Measurements from ENCODE around the gene C11orf98. TPM values are rescaled to one million over a fixed set of nuclear protein-coding genes. Genes with fewer than 3 reads are reported as not detected.

C11orf98 gene
- total RNA-seq, 1 experiment from 2014 or later = 139 TPM

- H3K4me3 Mint-ChIP-seq = peak overlapping the region; percentile 84 to 91
- Histone ChIP-seq H4K20me1 (ENCODE audit: control insufficient read depth, insufficient read depth, insufficient read length) (no peaks in the 10 kb centered on the region), H3K9ac (ENCODE audit: extremely low read depth, insufficient read length, low read length) (peak overlapping the region; percentile 89), H4K5ac (ENCODE audit: insufficient read length, low read depth, low read length) (peak overlapping the region; percentile 97), H3K4me2 (ENCODE audit: insufficient read depth, insufficient read length, low read length) (peak overlapping the region; percentile 99), H3K4ac (ENCODE audit: low read depth, low read length) (no peak overlapping the region), H2AK5ac (ENCODE audit: insufficient read length, low read length) (no peak overlapping the region), H3K4me1 (ENCODE audit: insufficient read depth, low read length) (peaks cover 2% of the 10 kb centered on the region; the same call in 1 of the 2 replicates), H2BK120ac (ENCODE audit: low read depth, low read length, poor library complexity, severe bottlenecking) (peak overlapping the region; percentile 39), H3K23me2 (ENCODE audit: insufficient read length, low read depth, low read length, poor library complexity, severe bottlenecking) (peaks cover 28% of the 10 kb centered on the region), H2BK15ac (ENCODE audit: low read depth, low read length) (no peak overlapping the region), H3T11ph (ENCODE audit: low read length) (no peak overlapping the region), H3K23ac (ENCODE audit: insufficient read length, low read depth, low read length) (no peak overlapping the region), H3K56ac (ENCODE audit: insufficient read length, low read depth, low read length) (peak overlapping the region; percentile 7), H3K79me1 (ENCODE audit: insufficient read depth, low read depth, low read length, poor library complexity, severe bottlenecking) (no peaks in the 10 kb centered on the region), H3K79me2 (ENCODE audit: insufficient read depth, low read length) (no peaks in the 10 kb centered on the region; the same call in 1 of the 2 replicates), H2BK5ac (ENCODE audit: insufficient read length, low read length) (peak overlapping the region; percentile 92), H4K8ac (replicated peaks; ENCODE audit: insufficient read length, low read depth, low read length) (no peak overlapping the region), H3K27ac (ENCODE audit: insufficient read length, low read depth, low read length) (peak overlapping the region; percentile 92), H3K9me3 (ENCODE audit: control insufficient read depth, low read depth, low read length) (no peaks in the 10 kb centered on the region), H2BK12ac (ENCODE audit: insufficient read length, low read depth, low read length) (no peak overlapping the region), H3K27me3 (ENCODE audit: insufficient read depth, low read length) (no peaks in the 10 kb centered on the region), H4K91ac (ENCODE audit: insufficient read length, low read depth, low read length) (peak overlapping the region; percentile 10), H2BK20ac (ENCODE audit: low read depth, low read length, poor library complexity, severe bottlenecking) (no peak overlapping the region), H3K14ac (ENCODE audit: insufficient read depth, low read length) (peak overlapping the region; percentile 93; the same call in 1 of the 2 replicates), H2AFZ (ENCODE audit: low read length) (no peak overlapping the region), H3K18ac (ENCODE audit: insufficient read length, low read depth, low read length) (peak overlapping the region; percentile 96)
- WGBS (ENCODE audit: extremely low coverage, insufficient read length, low lambda C conversion rate) = no CpG with 5 or more reads among the region's 7 CpGs
- DNase-seq = no peak
- H3K27ac Mint-ChIP-seq = peak overlapping the region; percentile 100
- no peaks in the 10 kb centered on the region; a peak in 1 of 5 replicates for H3K9me3 Mint-ChIP-seq
- H3K36me3 Mint-ChIP-seq (ENCODE audit: insufficient read depth in 1 of 3, low read depth in 3 of 3) = peaks cover 23 to 50% (median 43%) of the 10 kb centered on the region in 3 experiments
- TF ChIP-seq CTCF (conservative IDR thresholded peaks at IDR 0.05) = no peak
- no peaks in the 10 kb centered on the region for H3K27me3 Mint-ChIP-seq (ENCODE audit: low read depth)
- peaks cover 47 to 56% of the 10 kb centered on the region in 2 experiments for H3K4me1 Mint-ChIP-seq
These were observed 45.0 kb upstream of the C11orf98 start for GRCh38 chr11:62710001-62710345.
